ENCODE measurements around the gene AGMAT.

DNA sequence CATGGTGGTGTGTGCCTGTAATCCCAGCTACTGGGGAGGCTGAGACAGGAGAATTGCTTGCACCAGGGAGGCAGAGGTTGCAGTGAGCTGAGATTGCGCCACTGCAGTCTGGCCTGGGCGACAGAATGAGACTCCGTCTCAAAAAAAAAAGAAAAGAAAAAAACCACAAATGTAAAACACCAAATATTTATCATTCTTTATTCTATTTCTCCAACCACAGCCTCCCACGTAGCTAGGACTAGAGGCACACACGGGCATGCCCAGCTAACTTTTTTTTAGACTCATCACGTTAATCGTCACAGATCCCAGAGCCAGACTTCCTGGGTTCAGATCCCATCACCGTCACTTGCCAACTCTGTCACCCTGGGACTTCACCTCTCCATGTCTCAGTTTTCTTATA is 44.7 kb downstream of the AGMAT start:
- no peak for TF ChIP-seq EZH2phosphoT487 (IDR thresholded peaks at IDR 0.05; ENCODE audit: insufficient read depth, low read depth)
- no peak for TF ChIP-seq EZH2 (IDR thresholded peaks at IDR 0.05; ENCODE audit: insufficient read depth, poor library complexity, severe bottlenecking)
